Neuron (in vitro differentiated cells): ENCODE results near the gene SGCB.
"Not testable (repeated sequence)": the region's sequence is repeated elsewhere in the genome, so short reads cannot be mapped to it uniquely, and the experiment has no call there.

Experiments
- H2AFZ ChIP-seq: one replicate; pipeline ENCODE4 v1.6.1; 2013; ENCODE audit warnings: low read depth, mild to moderate bottlenecking, inconsistent platforms, low read length, moderate library complexity
- H3K27me3 ChIP-seq: one replicate; pipeline ENCODE4 v1.6.1; 2013; ENCODE audit warnings: low read length; ENCODE audit not compliant: insufficient read depth
- H3K36me3 ChIP-seq: one replicate; pipeline ENCODE4 v1.6.1; 2013; ENCODE audit warnings: low read length; ENCODE audit not compliant: insufficient read depth
- H3K4me1 ChIP-seq: one replicate; pipeline ENCODE4 v1.6.1; 2013; ENCODE audit warnings: low read length; ENCODE audit not compliant: insufficient read depth
- H3K4me3 ChIP-seq: 2 replicates; pipeline ENCODE4 v1.5.1; 2013; ENCODE audit warnings: mild to moderate bottlenecking, low read length, moderate library complexity
- H3K9me3 ChIP-seq: one replicate; pipeline ENCODE4 v1.6.1; 2013; ENCODE audit warnings: low read length

The SGCB gene

DNA sequence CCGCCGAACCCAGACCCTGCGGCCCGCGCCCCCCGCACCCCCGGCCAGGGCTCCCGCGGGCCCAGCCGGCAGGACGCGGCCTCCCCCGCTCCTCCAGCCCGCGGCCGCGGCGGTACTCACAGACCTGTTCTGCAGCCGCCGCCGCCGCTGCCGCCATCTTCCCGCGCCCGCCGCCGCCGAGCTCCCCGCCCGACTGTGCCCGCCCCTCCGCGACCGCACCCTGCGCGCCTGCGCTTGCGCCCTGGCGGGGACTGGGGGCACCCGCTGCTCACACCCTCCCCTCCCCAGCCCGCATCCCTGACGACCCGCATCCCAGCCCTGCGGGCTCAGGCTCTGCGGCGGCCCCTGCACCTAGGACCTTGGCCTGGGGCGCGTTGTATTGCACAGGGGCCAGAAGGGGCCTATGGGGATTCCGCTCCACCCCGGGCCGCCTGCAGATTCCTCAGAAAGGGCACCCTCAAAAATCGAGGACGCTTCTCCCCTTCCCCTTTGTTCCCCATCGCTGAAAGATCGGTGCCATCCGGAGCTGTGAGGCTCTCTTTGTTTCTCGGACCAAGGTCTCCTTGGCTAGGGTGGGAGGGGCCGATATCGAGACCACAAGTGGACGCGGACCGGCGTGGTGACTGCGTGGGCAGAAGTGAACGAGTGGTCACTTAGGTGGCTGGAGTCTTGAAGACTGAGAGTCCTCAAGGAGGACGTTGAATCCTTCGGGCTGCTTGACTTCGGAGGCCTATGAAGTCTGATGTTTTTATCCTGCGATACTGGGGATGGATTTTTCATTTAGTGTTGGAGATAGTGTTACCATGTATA is at the start of gene SGCB:
SGCB (minus strand) TSS at position 197 of the 810 bp plus-strand sequence; CDS start at position 157, 40 bp downstream.
- Histone ChIP-seq H3K36me3 (peaks cover 5% of the 10 kb centered on the region), H2AFZ (peak within 1 kb of the TSS; percentile 95), H3K4me1 (peaks cover 9% of the 10 kb centered on the region), H3K9me3 (no peaks in the 10 kb centered on the region), H3K4me3 (peak within 1 kb of the TSS; percentile 71), H3K27me3 (peaks cover 14% of the 10 kb centered on the region)

- not testable (repeated sequence) for H3K27me3 ChIP-seq, H3K36me3 ChIP-seq, H3K9me3 ChIP-seq, H3K4me3 ChIP-seq, H2AFZ ChIP-seq, H3K4me1 ChIP-seq
Observed at GRCh38 chr4:52086425-52086824, 48.3 kb upstream of the SGCB start.

DNA sequence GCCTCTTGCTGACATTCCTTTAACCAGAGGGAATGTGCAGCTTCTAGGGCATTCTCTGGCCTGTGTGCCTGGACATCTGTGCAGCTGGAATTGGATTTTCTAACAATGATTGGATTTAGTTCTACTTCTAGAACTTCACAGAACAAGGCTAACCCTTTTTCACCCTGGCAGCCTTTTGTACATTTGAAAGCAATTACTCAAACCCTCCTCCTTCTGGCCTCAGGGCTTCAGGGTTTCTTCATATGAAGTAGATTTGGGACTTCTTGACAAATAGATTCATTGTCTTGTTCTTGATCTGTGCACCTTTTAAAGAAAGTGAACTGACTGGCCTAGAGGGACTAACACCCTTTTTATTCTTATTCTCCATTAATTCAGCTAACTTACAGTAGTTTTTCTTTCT is 43.1 kb upstream of the SGCB start:
- H3K27me3 ChIP-seq = peaks cover 12% of the 10 kb centered on the region
- no peaks in the 10 kb centered on the region for H3K36me3 ChIP-seq
- no peaks in the 10 kb centered on the region for H3K9me3 ChIP-seq
- H3K4me3 ChIP-seq = no peak overlapping the region
- no peaks in the 10 kb centered on the region for H3K4me1 ChIP-seq
- H2AFZ ChIP-seq = no peak overlapping the region

DNA sequence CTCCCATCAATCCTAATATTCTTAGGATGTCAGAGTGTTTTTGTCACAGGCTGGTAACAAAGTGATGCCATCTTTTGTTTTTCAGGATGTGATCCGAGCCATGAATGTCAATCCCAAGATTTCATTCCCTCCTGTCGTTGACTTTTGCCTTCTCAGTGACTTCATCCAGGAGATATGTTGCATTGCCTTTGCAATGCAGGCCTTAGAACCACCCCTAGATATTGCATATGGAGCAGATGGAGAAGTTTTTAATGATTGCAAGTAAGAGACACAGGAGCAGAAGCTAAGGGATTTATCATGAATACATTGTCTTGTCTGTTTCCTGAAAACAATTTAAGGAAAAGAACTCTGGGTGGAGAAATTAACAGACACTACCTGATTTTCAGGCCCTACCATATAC is 41.6 kb upstream of the SGCB start:
- peaks cover 26% of the 10 kb centered on the region for H3K27me3 ChIP-seq
- no peak overlapping the region for H3K4me3 ChIP-seq
- no peaks in the 10 kb centered on the region for H3K36me3 ChIP-seq
- H2AFZ ChIP-seq = no peak overlapping the region
- H3K9me3 ChIP-seq = no peaks in the 10 kb centered on the region
- no peaks in the 10 kb centered on the region for H3K4me1 ChIP-seq

DNA sequence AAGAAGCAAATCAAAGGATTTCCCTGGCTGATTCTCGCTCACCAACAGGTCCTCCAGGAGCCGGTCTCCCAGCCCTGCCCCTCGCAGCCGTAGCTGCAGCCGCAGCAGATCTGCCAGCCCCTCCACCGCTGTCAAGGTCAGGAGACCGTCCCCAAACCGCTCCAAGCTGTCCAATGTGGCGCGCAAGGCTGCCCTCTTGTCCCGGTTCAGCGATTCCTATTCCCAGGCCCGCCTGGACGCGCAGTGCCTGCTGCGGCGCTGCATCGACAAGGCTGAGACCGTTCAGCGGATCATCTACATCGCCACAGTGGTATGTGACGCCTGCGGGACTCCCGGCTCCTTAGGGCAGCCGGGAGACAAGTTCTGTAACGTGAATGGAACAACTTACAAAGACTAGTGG is 38.6 kb upstream of the SGCB start:
- H3K4me1 ChIP-seq = no peaks in the 10 kb centered on the region
- H3K36me3 ChIP-seq = no peaks in the 10 kb centered on the region
- H3K9me3 ChIP-seq = no peaks in the 10 kb centered on the region
- peaks cover 31% of the 10 kb centered on the region for H3K27me3 ChIP-seq
- no peak overlapping the region for H3K4me3 ChIP-seq
- H2AFZ ChIP-seq = no peak overlapping the region

DNA sequence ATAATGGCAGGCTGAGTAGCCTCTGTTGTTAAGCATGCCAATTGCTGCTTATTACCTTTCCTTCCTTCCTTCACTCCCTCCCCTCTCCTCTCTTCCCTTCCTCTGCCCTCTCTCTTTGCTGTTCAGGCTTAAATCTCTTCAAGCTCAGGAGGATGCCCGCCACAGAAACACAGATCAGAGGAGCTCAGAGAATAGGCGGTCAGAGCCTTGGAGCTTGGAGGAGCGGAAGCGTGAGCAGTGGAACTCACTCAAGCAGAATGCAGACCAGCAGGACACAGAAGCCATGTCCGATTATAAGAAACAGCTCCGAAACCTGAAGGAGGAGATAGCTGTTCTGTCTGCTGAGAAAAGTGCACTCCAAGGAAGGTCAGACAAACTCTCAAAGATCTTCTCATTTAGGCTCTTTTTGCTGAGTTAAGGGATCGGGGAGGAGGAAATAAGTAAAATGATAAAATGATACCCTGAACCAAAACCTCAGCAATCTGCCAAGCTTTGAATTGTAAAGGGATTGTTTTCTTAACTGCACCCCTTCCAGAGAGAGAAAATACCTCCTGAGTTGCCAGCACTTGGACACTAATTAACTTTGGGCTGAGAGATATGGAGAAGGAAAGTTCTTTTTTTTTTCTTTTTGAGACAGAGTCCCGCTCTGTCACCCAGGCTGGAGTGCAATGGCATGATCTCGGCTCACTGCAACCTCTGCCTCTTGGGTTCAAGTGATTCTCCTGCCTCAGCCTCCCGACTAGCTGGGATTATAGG is 33.9 kb upstream of the SGCB start:
- H2AFZ ChIP-seq = no peak overlapping the region
- peaks cover 26% of the 10 kb centered on the region for H3K27me3 ChIP-seq
- no peak overlapping the region for H3K4me3 ChIP-seq
- no peaks in the 10 kb centered on the region for H3K4me1 ChIP-seq
- no peaks in the 10 kb centered on the region for H3K36me3 ChIP-seq
- no peaks in the 10 kb centered on the region for H3K9me3 ChIP-seq

DNA sequence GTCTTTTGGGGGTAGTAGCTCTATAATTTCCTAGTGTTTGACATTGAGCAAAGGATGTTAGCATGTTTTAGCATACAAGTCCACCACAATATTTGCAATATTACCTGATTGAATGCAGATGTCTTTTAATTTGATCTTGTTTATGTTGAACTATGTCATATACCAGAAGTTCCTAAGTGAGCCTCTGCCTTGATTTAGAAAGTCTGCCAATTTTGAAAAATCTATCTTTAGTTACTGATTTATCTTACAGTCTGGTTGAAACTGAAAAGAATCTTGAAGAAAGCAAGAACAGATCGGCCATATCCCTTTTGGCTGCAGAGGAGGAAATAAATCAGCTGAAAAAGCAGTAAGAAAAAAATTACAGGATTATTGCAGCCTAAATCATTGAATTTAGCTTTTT is 31.5 kb upstream of the SGCB start:
- no peaks in the 10 kb centered on the region for H3K36me3 ChIP-seq
- H3K4me1 ChIP-seq = no peaks in the 10 kb centered on the region
- H3K9me3 ChIP-seq = no peaks in the 10 kb centered on the region
- no peak overlapping the region for H3K4me3 ChIP-seq
- H2AFZ ChIP-seq = no peak overlapping the region
- H3K27me3 ChIP-seq = peaks cover 5% of the 10 kb centered on the region

GRCh38 chr4:52059372-52059771 is 21.3 kb upstream of the SGCB start:
- no peaks in the 10 kb centered on the region for H3K27me3 ChIP-seq
- H3K9me3 ChIP-seq = no peaks in the 10 kb centered on the region
- no peak overlapping the region for H2AFZ ChIP-seq
- no peaks in the 10 kb centered on the region for H3K4me1 ChIP-seq
- no peak overlapping the region for H3K4me3 ChIP-seq
- no peaks in the 10 kb centered on the region for H3K36me3 ChIP-seq

- Histone ChIP-seq H3K9me3 (no peaks in the 10 kb centered on the region), H3K4me3 (no peak overlapping the region), H2AFZ (no peak overlapping the region), H3K36me3 (no peaks in the 10 kb centered on the region), H3K4me1 (no peaks in the 10 kb centered on the region), H3K27me3 (peaks cover 2% of the 10 kb centered on the region)
Observed at GRCh38 chr4:52058275-52058674, 20.2 kb upstream of the SGCB start.

GRCh38 chr4:52057196-52057595 is 19.1 kb upstream of the SGCB start:
- Histone ChIP-seq H3K9me3 (peaks cover 1% of the 10 kb centered on the region), H3K4me1 (no peaks in the 10 kb centered on the region)

GRCh38 chr4:52054254-52054653 is 16.2 kb upstream of the SGCB start:
- Histone ChIP-seq H3K4me3 (no peak overlapping the region), H3K4me1 (no peaks in the 10 kb centered on the region), H2AFZ (no peak overlapping the region), H3K9me3 (peaks cover 6% of the 10 kb centered on the region), H3K36me3 (no peaks in the 10 kb centered on the region), H3K27me3 (peaks cover 26% of the 10 kb centered on the region)

More at GRCh38 chr4:52057196-52057595, 19.1 kb upstream of the SGCB start:
- no peak overlapping the region for H3K4me3 ChIP-seq
- no peaks in the 10 kb centered on the region for H3K36me3 ChIP-seq
- H3K27me3 ChIP-seq = peaks cover 9% of the 10 kb centered on the region
- no peak overlapping the region for H2AFZ ChIP-seq

DNA sequence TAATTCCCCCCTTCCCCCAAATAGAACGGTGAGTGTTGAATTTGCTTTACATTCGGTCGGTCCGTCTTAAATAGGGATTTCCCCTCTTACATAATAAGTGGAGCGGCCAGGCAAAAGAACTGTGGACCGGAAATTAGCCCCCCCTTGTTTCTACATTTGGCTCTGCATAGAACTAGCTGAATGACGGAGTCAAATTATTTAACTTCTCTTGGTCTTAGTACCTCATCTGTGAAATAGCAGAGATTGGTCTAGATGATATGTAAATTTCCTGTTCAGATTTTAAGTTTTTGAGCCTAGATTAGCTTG is 14.3 kb upstream of the SGCB start:
- Histone ChIP-seq H3K36me3 (no peaks in the 10 kb centered on the region), H2AFZ (peak overlapping the region; percentile 24)

GRCh38 chr4:52051615-52052474 is 13.7 kb upstream of the SGCB start:
- Histone ChIP-seq H3K4me1 (no peaks in the 10 kb centered on the region), H3K36me3 (no peaks in the 10 kb centered on the region), H3K4me3 (peak overlapping the region; percentile 36), H2AFZ (peak overlapping the region; percentile 24), H3K9me3 (peaks cover 6% of the 10 kb centered on the region), H3K27me3 (peaks cover 29% of the 10 kb centered on the region)

More for the DNA sequence above, 14.3 kb upstream of the SGCB start:
- peak overlapping the region; percentile 17 for H3K4me3 ChIP-seq
- no peaks in the 10 kb centered on the region for H3K4me1 ChIP-seq
- peaks cover 29% of the 10 kb centered on the region for H3K27me3 ChIP-seq
- H3K9me3 ChIP-seq = peaks cover 6% of the 10 kb centered on the region
